Activated naive CD8-positive, alpha-beta T cell treated with anti-CD3 and anti-CD28 coated beads, Interleukin-2, amount 50 U/mL, for 16 hours (primary cell): ENCODE measurements around the gene CDK17.
"Not testable (repeated sequence)": the region's sequence is repeated elsewhere in the genome, so short reads cannot be mapped to it uniquely, and the experiment has no call there.

Experiments used
- DNase-seq: peaks from one replicate; pipeline ENCODE4 v3.0.0-alpha.2; 2020; ENCODE audit warnings: low read depth, low spot score

CDK17 gene

GRCh38 chr12:96399919-96400630 is at the start of gene CDK17:
Gene CDK17, minus strand, starts transcription at chr12:96400439. Its CDS starts 65,603 bp downstream, at chr12:96334836.
- DNase-seq: peak; percentile 72

- DNase-seq: no peak
Observed at GRCh38 chr12:96448300-96448699, 48.1 kb upstream of the CDK17 start.

- no peak for DNase-seq
Observed at GRCh38 chr12:96447256-96447655, 47.0 kb upstream of the CDK17 start.

GRCh38 chr12:96445691-96446583 is 45.7 kb upstream of the CDK17 start:
- no peak for DNase-seq

GRCh38 chr12:96444399-96444798 is 44.2 kb upstream of the CDK17 start:
- no peak for DNase-seq

GRCh38 chr12:96442906-96443305 is 42.7 kb upstream of the CDK17 start:
- DNase-seq: no peak

GRCh38 chr12:96441816-96442215 is 41.6 kb upstream of the CDK17 start:
- DNase-seq: no peak

- DNase-seq: no peak
Observed at GRCh38 chr12:96438330-96438729, 38.1 kb upstream of the CDK17 start.

- no peak for DNase-seq
Observed at GRCh38 chr12:96437171-96437445, 36.9 kb upstream of the CDK17 start.

- no peak for DNase-seq
Observed at GRCh38 chr12:96436366-96437170, 36.3 kb upstream of the CDK17 start.

GRCh38 chr12:96434107-96434506 is 33.9 kb upstream of the CDK17 start:
- no peak for DNase-seq

- DNase-seq: not testable (repeated sequence)
Observed at GRCh38 chr12:96432496-96433321, 32.5 kb upstream of the CDK17 start.

GRCh38 chr12:96431067-96431466 is 30.8 kb upstream of the CDK17 start:
- no peak for DNase-seq

- DNase-seq: no peak
Observed at GRCh38 chr12:96427269-96427729, 27.1 kb upstream of the CDK17 start.

- DNase-seq: no peak
Observed at GRCh38 chr12:96425951-96426350, 25.7 kb upstream of the CDK17 start.

GRCh38 chr12:96425321-96425720 is 25.1 kb upstream of the CDK17 start:
- DNase-seq: no peak

- DNase-seq: no peak
Observed at GRCh38 chr12:96424601-96425000, 24.4 kb upstream of the CDK17 start.

GRCh38 chr12:96422192-96422591 is 22.0 kb upstream of the CDK17 start:
- DNase-seq: no peak

- no peak for DNase-seq
Observed at GRCh38 chr12:96421014-96421413, 20.8 kb upstream of the CDK17 start.

GRCh38 chr12:96420277-96420835 is 20.1 kb upstream of the CDK17 start:
- no peak for DNase-seq
